ENCODE data around the gene BBS2. TPM values are rescaled to one million over a fixed set of nuclear protein-coding genes. Genes with fewer than 3 reads are reported as not detected.

BBS2 gene
- total RNA-seq, 1 donor from 2014 or later = 29.4 TPM

DNA sequence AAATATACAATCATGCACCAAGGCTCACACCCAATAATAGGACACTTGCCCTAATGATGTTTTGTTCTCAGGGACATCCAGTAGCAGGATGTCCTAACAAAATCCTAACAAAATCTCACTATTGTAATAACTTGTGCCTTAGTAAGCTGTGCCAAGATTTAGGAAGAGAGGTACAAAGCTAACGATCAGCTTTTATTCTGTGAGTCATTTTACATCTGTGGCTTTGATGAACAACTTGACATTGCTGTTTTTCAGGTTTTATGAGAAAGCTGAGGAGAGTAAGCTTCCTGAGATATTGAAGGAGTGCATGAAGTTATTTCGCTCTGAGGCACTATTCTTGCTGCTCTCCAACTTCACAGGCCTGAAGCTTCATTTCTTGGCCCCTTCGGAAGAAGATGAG lies 49.6 kb downstream of the BBS2 start:
- no peaks in the 10 kb centered on the region for H3K9me3 ChIP-seq
- no peak for DNase-seq (ENCODE audit: low spot score in 2 of 2)
- H3K27ac ChIP-seq = no peak overlapping the region
- no peaks in the 10 kb centered on the region for H3K27me3 ChIP-seq
- H3K4me1 ChIP-seq = no peaks in the 10 kb centered on the region
- intact Hi-C loops (cut with DNase I) = no loop called here
- peaks cover 82 to 95% of the 10 kb centered on the region in 2 donors for H3K36me3 ChIP-seq
- no peak overlapping the region for H3K4me3 ChIP-seq
- TF ChIP-seq, protein P1, sequence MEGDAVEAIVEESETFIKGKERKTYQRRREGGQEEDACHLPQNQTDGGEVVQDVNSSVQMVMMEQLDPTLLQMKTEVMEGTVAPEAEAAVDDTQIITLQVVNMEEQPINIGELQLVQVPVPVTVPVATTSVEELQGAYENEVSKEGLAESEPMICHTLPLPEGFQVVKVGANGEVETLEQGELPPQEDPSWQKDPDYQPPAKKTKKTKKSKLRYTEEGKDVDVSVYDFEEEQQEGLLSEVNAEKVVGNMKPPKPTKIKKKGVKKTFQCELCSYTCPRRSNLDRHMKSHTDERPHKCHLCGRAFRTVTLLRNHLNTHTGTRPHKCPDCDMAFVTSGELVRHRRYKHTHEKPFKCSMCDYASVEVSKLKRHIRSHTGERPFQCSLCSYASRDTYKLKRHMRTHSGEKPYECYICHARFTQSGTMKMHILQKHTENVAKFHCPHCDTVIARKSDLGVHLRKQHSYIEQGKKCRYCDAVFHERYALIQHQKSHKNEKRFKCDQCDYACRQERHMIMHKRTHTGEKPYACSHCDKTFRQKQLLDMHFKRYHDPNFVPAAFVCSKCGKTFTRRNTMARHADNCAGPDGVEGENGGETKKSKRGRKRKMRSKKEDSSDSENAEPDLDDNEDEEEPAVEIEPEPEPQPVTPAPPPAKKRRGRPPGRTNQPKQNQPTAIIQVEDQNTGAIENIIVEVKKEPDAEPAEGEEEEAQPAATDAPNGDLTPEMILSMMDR (IDR thresholded peaks at IDR 0.05) = no peak

DNA sequence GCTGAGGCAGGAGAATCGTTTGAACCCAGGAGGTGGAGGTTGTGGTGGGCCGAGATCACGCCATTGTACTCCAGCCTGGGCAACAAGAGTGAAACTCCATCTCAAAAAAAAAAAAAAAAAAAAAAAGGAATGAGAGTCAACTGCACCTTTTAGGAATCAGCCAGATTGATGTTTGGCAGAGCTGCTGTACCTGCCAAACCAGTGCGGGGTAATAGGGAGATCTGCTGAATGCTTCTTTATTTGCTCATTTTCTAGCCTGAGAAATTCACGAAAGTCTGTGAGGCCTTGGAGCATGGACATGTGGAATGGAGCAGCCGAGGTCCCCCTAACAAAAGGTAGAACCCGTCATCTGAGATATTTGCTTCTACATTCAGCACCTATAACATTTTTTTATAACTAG lies 50.1 kb downstream of the BBS2 start:
- H3K27me3 ChIP-seq = no peaks in the 10 kb centered on the region
- no peak overlapping the region for H3K27ac ChIP-seq
- no peak overlapping the region for H3K4me3 ChIP-seq
- no peaks in the 10 kb centered on the region for H3K4me1 ChIP-seq
- H3K9me3 ChIP-seq = no peaks in the 10 kb centered on the region
- peaks cover 82 to 94% of the 10 kb centered on the region in 2 donors for H3K36me3 ChIP-seq
- intact Hi-C loops (cut with DNase I) = no loop called here
- no peak for DNase-seq (ENCODE audit: low spot score in 2 of 2)
- TF ChIP-seq, protein P1 (IDR thresholded peaks at IDR 0.05) = no peak

DNA sequence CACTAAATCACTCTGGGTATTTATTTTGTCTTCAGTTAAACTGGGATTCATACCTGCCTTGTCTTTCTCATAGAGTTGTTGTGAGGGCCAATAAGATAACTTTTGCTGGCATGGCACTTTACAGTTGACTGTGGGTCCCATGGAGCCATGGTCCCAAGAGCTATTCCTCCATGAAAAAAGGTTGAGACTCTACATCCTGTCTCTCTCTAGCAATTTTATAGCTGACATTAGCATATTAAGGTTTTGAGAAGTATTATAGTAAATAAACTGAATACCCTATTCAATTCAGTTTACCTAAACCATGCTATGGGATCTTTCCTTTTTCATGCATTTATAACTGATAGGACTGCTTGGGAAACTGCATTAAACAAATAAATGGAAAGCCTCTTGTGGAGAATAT lies 51.0 kb downstream of the BBS2 start:
- no peaks in the 10 kb centered on the region for H3K9me3 ChIP-seq
- intact Hi-C loops (cut with DNase I) = no loop called here
- TF ChIP-seq, protein P1 (IDR thresholded peaks at IDR 0.05) = no peak
- H3K27me3 ChIP-seq = no peaks in the 10 kb centered on the region
- peaks cover 84 to 92% of the 10 kb centered on the region in 2 donors for H3K36me3 ChIP-seq
- H3K4me1 ChIP-seq = no peaks in the 10 kb centered on the region
- no peak for DNase-seq (ENCODE audit: low spot score in 2 of 2)
- no peak overlapping the region for H3K4me3 ChIP-seq
- no peak overlapping the region for H3K27ac ChIP-seq

DNA sequence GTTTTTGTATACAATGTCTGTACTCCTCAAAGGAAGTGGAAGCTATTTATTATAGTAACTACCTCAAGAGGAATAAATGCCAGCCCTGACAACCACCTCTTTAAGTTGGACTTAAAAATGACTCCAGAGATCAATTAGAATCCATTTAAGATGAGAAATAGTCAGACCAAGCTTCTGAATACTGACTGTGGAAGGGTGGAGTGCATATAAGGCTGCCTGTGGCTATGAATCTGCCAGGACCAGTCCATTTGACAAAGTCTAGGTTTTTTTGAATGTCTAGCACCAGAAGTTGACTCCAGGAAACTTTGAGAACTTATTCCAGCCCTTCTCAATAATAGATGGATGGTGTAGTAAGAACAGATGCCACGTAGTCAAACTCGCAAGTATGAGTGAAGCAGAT lies 53.5 kb downstream of the BBS2 start:
- no peak overlapping the region for H3K27ac ChIP-seq
- intact Hi-C loops (cut with DNase I) = no loop called here
- no peak overlapping the region for H3K4me3 ChIP-seq
- H3K27me3 ChIP-seq = no peaks in the 10 kb centered on the region
- no peaks in the 10 kb centered on the region for H3K4me1 ChIP-seq
- DNase-seq (ENCODE audit: low spot score in 2 of 2) = no peak
- H3K9me3 ChIP-seq = no peaks in the 10 kb centered on the region
- TF ChIP-seq, protein P1 (IDR thresholded peaks at IDR 0.05) = no peak
- H3K36me3 ChIP-seq = peaks cover 76 to 84% of the 10 kb centered on the region in 2 donors

DNA sequence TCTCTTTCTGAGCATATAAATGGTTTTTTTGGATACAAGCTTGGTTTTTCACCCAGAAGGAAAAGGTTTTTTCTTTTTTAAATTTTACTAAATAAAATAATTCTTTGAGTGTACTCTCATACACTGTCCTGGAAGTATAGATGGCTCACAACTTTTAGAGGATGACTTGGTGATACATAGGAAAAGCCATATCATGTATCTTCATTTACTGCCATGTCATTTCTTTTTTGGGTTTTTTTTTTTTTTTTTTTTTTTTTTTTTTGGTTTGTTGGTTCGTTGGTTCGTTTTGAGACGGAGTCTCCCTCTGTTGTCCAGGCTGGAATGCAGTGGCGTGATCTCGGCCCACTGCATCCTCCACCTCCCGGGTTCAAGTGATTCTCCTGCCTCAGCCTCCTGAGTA lies 56.7 kb downstream of the BBS2 start:
- H3K36me3 ChIP-seq = peaks cover 67 to 68% of the 10 kb centered on the region in 2 donors
- TF ChIP-seq, protein P1 (IDR thresholded peaks at IDR 0.05) = no peak

More for the DNA sequence above, 56.7 kb downstream of the BBS2 start:
- no peaks in the 10 kb centered on the region for H3K27me3 ChIP-seq
- no peak overlapping the region for H3K4me3 ChIP-seq
- H3K4me1 ChIP-seq = no peaks in the 10 kb centered on the region
- no peaks in the 10 kb centered on the region for H3K9me3 ChIP-seq
- no peak overlapping the region for H3K27ac ChIP-seq
- intact Hi-C loops (cut with DNase I) = no loop called here
- DNase-seq (ENCODE audit: low spot score in 2 of 2) = no peak
